Measurements from ENCODE around the gene DNAJC4. TPM values are rescaled to one million over a fixed set of nuclear protein-coding genes. Genes with fewer than 3 reads are reported as not detected.
A peak's percentile ranks its signal among the peaks of the same experiment; 100 is the strongest.

DNAJC4 gene
- total and polyA plus RNA-seq, 2 donors from 2014 or later, result 31.1 to 102 TPM

DNA sequence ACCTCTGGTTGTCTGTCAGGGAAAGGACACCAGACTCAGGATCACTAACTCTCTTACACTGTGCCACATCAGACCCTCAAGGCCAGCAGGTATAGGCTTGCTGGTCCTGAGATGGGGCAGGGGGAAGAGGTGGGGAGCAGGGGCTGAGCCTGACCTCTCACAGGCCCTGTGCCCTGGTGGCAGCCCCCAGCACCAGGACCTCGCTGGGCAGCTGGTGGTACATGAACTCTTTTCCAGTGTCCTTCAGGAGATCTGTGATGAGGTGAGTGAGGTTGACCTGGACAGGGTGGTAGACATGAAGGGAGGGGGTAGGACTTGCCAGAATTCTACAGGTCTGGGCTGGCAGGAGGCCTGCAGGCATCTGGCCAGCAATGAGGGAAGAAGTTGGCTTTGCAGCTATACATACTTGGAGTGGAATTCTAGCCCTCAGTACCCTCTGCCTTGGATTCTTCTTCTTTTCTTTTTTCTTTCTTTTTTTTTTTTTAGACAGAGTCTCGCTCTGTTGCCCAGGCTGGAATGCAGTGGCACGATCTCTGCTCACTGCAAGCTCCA lies 2.9 kb upstream of the DNAJC4 start:
- H3K9ac ChIP-seq (ENCODE audit: low read length in 3 of 3), result peak overlapping the region in 1 of 3 donors; percentile 90

DNA sequence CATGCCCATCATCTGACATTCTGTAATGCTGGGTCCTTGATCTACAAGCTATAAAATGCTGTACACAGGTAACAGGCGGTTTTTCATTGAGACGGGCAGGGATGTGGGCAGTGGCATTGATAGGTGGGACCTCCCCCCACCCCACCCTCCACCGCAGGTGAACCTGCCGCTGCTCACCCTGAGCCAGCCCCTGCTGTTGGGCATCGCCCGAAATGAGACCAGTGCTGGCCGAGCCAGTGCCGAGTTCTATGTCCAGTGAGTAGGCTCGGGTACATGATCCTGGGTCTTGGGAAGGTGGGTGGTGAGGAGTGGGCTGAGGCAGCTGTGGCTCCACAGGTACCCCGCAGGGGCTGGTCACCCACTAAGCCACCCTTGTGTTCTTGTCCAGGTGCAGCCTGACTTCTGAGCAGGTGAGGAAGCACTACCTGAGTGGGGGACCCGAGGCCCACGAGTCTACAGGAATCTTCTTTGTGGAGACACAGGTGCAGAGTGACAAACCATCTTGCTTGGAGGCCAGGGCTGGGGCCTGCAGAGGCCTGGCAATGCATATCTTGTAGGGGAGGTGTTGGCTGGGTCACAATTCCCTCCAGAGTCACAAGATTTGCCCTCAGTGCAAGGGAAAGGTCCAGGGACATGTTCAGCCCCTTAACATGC lies 1.1 kb upstream of the DNAJC4 start:
- Histone ChIP-seq H3K27me3 (ENCODE audit: control insufficient read depth, insufficient read depth, low read length) (no peaks in the 10 kb centered on the region), H3K27ac (ENCODE audit: low read depth in 2 of 2, low read length in 2 of 2) (peak overlapping the region in 1 of 2 donors; percentile 96), H3K36me3 (ENCODE audit: control insufficient read depth in 2 of 3, insufficient read depth in 3 of 3, low read length in 3 of 3) (no peaks in the 10 kb centered on the region), H3K9ac (ENCODE audit: low read length in 3 of 3) (peak overlapping the region in 1 of 3 donors; percentile 15), H3K9me3 (ENCODE audit: control insufficient read depth in 2 of 3, insufficient read depth in 1 of 3, low read length in 3 of 3) (no peaks in the 10 kb centered on the region), H3K4me3 (ENCODE audit: low read length in 3 of 3) (peak overlapping the region in 1 of 3 donors; percentile 73), H3K4me1 (ENCODE audit: control insufficient read depth in 2 of 3, insufficient read depth in 2 of 3, low read depth in 1 of 3, low read length in 3 of 3) (peaks cover 0 to 45% (median 27%) of the 10 kb centered on the region in 3 donors)
- DNase-seq (peak in 1 of 5 donors; percentile 74), FAIRE-seq (no peak)
- intact Hi-C loops (cut with DNase I), result no loop called here
- TF ChIP-seq CTCF (IDR thresholded peaks at IDR 0.05; ENCODE audit: borderline replicate concordance, extremely low read depth, insufficient read depth), result no peak

More for the DNA sequence above, 2.9 kb upstream of the DNAJC4 start:
- TF ChIP-seq CTCF (IDR thresholded peaks at IDR 0.05; ENCODE audit: borderline replicate concordance, extremely low read depth, insufficient read depth), result no peak
- intact Hi-C loops (cut with DNase I), result no loop called here
- DNase-seq, result no peak
- H3K36me3 ChIP-seq (ENCODE audit: control insufficient read depth in 2 of 3, insufficient read depth in 3 of 3, low read length in 3 of 3), result no peaks in the 10 kb centered on the region
- H3K27ac ChIP-seq (ENCODE audit: low read depth in 2 of 2, low read length in 2 of 2), result peak overlapping the region; percentile 64 to 97
- H3K4me3 ChIP-seq (ENCODE audit: low read length in 3 of 3), result peak overlapping the region in 2 of 3 donors; percentile 86 to 91
- FAIRE-seq, result no peak
- no peaks in the 10 kb centered on the region for H3K27me3 ChIP-seq (ENCODE audit: control insufficient read depth, insufficient read depth, low read length)
- H3K9me3 ChIP-seq (ENCODE audit: control insufficient read depth in 2 of 3, insufficient read depth in 1 of 3, low read length in 3 of 3), result no peaks in the 10 kb centered on the region
- peaks cover 0 to 35% (median 21%) of the 10 kb centered on the region in 3 donors for H3K4me1 ChIP-seq (ENCODE audit: control insufficient read depth in 2 of 3, insufficient read depth in 2 of 3, low read depth in 1 of 3, low read length in 3 of 3)

GRCh38 chr11:64229744-64230170 lies 591 bp upstream of the DNAJC4 start:
- no peaks in the 10 kb centered on the region for H3K9me3 ChIP-seq (ENCODE audit: control insufficient read depth in 2 of 3, insufficient read depth in 1 of 3, low read length in 3 of 3)
- intact Hi-C loops (cut with DNase I), result no loop called here
- no peaks in the 10 kb centered on the region for H3K27me3 ChIP-seq (ENCODE audit: control insufficient read depth, insufficient read depth, low read length)
- peak overlapping the region; percentile 37 to 73 (median 50) for H3K4me3 ChIP-seq (ENCODE audit: low read length in 3 of 3)
- no peaks in the 10 kb centered on the region for H3K36me3 ChIP-seq (ENCODE audit: control insufficient read depth in 2 of 3, insufficient read depth in 3 of 3, low read length in 3 of 3)
- no peak for FAIRE-seq
- peaks cover 0 to 44% (median 27%) of the 10 kb centered on the region in 3 donors for H3K4me1 ChIP-seq (ENCODE audit: control insufficient read depth in 2 of 3, insufficient read depth in 2 of 3, low read depth in 1 of 3, low read length in 3 of 3)
- H3K27ac ChIP-seq (ENCODE audit: low read depth in 2 of 2, low read length in 2 of 2), result peak overlapping the region; percentile 89 to 96
- TF ChIP-seq CTCF (IDR thresholded peaks at IDR 0.05; ENCODE audit: borderline replicate concordance, extremely low read depth, insufficient read depth), result no peak
- peak overlapping the region; percentile 2 to 77 (median 60) for H3K9ac ChIP-seq (ENCODE audit: low read length in 3 of 3)
- DNase-seq, result no peak
